Measurements from ENCODE around the gene NDUFV3.
"Not testable (repeated sequence)": the region's sequence is repeated elsewhere in the genome, so short reads cannot be mapped to it uniquely, and the experiment has no call there.

The NDUFV3 gene

DNA sequence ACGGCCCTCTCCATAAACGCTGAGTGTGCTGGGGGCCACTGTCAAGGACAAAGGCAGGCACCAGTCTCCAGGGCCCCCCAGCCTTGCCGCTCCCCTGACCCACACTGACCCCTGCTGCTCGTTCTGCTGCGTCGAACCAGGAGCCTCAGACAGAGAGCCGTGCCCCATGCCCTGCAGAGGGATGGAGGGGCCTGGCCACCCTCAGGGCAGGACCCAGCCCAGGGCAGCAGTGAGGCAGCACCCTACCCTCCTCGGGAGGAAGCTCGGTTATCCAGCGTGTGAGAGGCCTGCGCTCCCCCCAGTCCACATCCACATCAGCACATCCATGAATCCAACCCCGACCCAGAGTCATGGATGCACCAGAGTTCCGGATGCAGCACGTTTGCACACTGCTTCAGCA is 28.8 kb upstream of the NDUFV3 start:
- TF ChIP-seq, protein P1, sequence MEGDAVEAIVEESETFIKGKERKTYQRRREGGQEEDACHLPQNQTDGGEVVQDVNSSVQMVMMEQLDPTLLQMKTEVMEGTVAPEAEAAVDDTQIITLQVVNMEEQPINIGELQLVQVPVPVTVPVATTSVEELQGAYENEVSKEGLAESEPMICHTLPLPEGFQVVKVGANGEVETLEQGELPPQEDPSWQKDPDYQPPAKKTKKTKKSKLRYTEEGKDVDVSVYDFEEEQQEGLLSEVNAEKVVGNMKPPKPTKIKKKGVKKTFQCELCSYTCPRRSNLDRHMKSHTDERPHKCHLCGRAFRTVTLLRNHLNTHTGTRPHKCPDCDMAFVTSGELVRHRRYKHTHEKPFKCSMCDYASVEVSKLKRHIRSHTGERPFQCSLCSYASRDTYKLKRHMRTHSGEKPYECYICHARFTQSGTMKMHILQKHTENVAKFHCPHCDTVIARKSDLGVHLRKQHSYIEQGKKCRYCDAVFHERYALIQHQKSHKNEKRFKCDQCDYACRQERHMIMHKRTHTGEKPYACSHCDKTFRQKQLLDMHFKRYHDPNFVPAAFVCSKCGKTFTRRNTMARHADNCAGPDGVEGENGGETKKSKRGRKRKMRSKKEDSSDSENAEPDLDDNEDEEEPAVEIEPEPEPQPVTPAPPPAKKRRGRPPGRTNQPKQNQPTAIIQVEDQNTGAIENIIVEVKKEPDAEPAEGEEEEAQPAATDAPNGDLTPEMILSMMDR (IDR thresholded peaks at IDR 0.05), result no peak
- no peak for TF ChIP-seq ZFX (IDR thresholded peaks at IDR 0.05; ENCODE audit: borderline replicate concordance)
- no peak overlapping the region for H3K27ac ChIP-seq

DNA sequence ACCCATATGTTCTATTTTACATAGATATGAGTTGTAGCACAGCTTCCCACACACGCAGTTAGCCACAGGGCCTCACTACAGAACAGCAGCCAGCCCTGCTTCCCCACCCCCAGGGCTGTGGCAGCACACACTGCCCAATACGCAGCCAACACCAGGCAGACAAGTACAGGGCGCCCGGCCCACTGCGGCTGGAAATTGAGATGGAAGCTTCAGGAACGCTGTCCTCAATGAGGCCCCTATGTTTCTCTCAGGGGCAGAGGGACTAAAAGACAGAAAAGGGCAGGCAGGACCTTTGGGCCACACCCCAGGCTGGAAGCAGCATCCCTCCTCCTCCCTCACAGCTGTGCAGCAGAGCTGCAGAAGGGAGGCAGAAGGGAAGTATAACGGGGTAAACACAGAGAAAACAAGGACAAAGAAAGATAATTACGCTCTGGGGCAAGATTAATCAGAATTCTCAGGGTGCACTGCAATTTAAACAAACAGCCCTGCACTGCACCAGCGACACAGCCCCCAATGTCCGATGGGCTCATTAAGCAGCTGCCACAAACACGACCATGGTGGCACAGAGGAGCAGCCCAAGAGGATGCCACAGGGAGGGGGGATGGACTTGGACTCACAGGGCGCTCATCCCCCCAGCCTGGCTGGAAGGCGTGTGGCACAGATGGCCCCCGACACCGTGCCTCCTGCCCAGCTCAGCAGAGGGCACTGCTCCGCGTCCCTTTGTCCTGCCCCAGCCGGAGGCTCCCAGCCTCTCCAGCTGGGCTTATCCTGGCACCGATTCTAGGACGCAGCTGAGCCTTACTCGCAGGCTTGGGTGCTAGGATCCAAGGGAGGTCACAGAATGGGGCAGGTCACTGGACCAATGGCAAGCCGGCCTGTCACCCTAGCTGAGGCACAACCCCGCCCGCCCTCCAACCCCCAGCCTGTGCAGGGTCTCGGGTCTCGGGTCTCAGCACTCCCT is 28.0 kb upstream of the NDUFV3 start:
- H3K27ac ChIP-seq, result no peak overlapping the region
- TF ChIP-seq ZFX (IDR thresholded peaks at IDR 0.05; ENCODE audit: borderline replicate concordance), result no peak
- TF ChIP-seq, protein P1 (IDR thresholded peaks at IDR 0.05), result no peak

DNA sequence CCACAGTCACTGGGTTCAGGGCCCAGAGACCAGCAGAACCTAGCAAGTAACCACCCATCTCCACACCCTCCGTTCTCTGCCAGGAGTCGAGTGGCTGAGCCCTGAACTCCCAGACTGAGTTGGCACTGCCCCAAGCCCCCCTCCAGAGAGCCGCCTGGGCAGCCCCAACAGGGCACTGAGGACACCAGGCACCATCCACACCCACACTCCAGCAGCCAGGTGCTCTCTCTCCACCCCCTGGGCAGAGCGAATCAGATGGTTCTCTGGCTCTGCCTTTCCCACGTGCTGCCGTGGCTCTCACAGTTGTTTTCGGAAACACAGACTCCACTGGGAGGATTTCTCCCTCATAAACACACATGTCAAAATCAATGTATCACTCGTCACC is 27.3 kb upstream of the NDUFV3 start:
- H3K27ac ChIP-seq, result no peak overlapping the region
- no peak for TF ChIP-seq ZFX (IDR thresholded peaks at IDR 0.05; ENCODE audit: borderline replicate concordance)
- TF ChIP-seq, protein P1 (IDR thresholded peaks at IDR 0.05), result no peak

DNA sequence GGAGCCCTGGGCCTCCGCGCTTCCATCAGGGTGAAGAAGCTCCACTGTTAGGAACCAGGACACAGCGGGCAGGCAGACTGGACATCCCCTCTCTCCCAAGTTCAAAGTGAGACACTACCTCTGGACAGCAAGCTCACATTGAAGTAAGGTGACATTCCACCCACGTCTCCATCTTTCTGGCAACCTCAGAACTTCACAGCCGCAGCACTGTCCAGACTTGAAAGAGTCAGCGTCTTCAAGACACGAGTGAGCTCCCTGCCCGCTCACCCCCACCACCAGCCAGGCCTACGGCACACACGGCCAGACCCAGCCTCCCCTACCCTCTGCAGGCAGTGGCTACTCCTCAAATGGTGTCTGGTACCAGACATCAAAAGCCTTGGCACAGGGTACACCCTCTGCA is 24.9 kb upstream of the NDUFV3 start:
- H3K27ac ChIP-seq, result no peak overlapping the region
- TF ChIP-seq, protein P1 (IDR thresholded peaks at IDR 0.05), result no peak
- no peak for TF ChIP-seq ZFX (IDR thresholded peaks at IDR 0.05; ENCODE audit: borderline replicate concordance)

DNA sequence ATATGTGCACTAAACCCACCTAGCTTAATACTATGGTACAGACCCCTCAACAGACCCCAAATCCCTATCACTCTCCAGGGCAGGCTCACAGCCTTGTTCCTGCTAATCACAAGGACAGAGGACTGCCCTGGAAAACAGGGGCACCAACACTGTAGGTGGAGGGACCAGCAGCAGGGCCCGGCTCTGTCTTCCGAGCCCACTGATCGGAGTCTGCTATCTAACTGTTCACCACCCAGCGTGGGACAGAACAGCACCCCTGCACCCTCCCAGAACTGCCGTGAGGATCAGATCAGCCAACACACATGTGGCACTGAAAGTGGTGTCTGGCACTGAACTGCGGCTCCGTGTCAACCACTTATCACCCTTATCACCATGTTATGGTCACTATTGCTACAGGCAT is 20.0 kb upstream of the NDUFV3 start:
- H3K27ac ChIP-seq, result no peak overlapping the region
- TF ChIP-seq, protein P1 (IDR thresholded peaks at IDR 0.05), result no peak
- TF ChIP-seq ZFX (IDR thresholded peaks at IDR 0.05; ENCODE audit: borderline replicate concordance), result no peak

DNA sequence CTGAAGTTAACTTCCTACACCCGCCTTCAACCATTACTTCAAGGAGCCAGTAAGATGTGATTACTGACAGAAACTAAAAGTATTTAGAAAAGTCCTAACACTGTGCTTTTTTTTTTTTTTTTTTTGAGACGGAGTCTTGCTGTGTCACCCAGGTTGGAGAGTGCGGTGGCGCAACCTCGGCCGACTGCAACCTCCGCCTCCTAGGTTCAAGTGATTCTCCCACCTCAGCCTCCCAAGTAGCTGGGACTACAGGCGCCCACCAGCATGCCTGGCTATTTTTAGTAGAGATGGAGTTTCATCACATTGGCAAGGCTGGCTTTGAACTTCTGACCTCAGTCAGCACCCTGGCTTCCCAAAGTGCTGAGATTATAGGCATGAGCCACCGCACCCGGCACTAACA is 17.3 kb upstream of the NDUFV3 start:
- not testable (repeated sequence) for H3K27ac ChIP-seq

DNA sequence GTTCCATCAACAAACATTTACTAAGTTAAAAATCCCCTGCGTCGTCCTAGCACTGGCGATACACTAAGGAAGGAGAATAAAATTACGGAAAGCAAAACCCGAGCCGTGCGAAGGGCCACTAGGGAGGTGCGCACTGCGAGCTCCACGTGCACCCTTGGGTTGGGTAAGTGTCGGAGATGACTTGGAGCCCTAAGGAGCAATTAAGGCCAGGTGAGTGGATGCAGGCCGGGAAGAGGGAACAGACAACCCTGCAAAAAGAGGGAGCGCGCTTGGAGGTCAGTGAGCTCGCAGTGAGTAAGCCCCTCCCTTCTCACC is 14.5 kb upstream of the NDUFV3 start:
- TF ChIP-seq, protein P1 (IDR thresholded peaks at IDR 0.05), result no peak
- TF ChIP-seq ZFX (IDR thresholded peaks at IDR 0.05; ENCODE audit: borderline replicate concordance), result no peak
- peak overlapping the region; percentile 93 for H3K27ac ChIP-seq
